Caco-2 (cell line): ENCODE results near the gene CKAP2L. TPM values are rescaled to one million over a fixed set of nuclear protein-coding genes. Genes with fewer than 3 reads are reported as not detected.

Experiments used
- BruUV-seq: library from RNA; stranded (reverse); fragments of 400-500 nt; replicated peaks from 2 replicates; lab custom pipeline; 2021; lab: Mats Ljungman, UMichigan
- CTCF ChIA-PET: fragments of 300-600 bp; sonication (Branson Sonifier 250); formaldehyde crosslinking; loops from one replicate; lab custom pipeline; 2022; ENCODE audit warnings: antibody characterized with exemption; lab: Charles Lee
- POLR2A ChIA-PET: fragments of 300-600 bp; sonication (Branson Sonifier 250); formaldehyde crosslinking; loops from one replicate; lab custom pipeline; 2022; ENCODE audit warnings: antibody characterized with exemption; lab: Charles Lee
- DNase-seq, 2 experiments: peaks; one replicate each; pipeline versions ENCODE4 v3.0.0 to v3.0.0-alpha.2; 2020 to 2022
- H3K27me3 ChIP-seq: replicated peaks from 2 replicates; pipeline ENCODE4 v1.6.0; 2011; ENCODE audit warnings: low read length; ENCODE audit not compliant: control insufficient read depth, insufficient read depth
- H3K36me3 ChIP-seq: 2 replicates; pipeline ENCODE4 v1.5.1; 2011; ENCODE audit warnings: low read length; ENCODE audit not compliant: control insufficient read depth, insufficient read depth
- H3K4me1 ChIP-seq: fragments of 250-450 bp; sonication (Bioruptor Pico); 2 replicates; pipeline ENCODE4 v1.5.1; 2020; ENCODE audit warnings: mild to moderate bottlenecking
- H3K4me3 ChIP-seq: 2 replicates; pipeline ENCODE4 v1.5.1; 2011; ENCODE audit warnings: low read depth, mild to moderate bottlenecking, control low read depth, low read length
- H3K9me3 ChIP-seq: fragments of 250-450 bp; sonication (Bioruptor Pico); 2 replicates; pipeline ENCODE4 v1.5.1; 2020; ENCODE audit warnings: mild to moderate bottlenecking, moderate library complexity
- H3K27ac Mint-ChIP-seq: one replicate; pipeline ENCODE4 v1.8.0; 2022; ENCODE audit warnings: mixed read lengths; ENCODE audit not compliant: unreplicated experiment
- H3K27me3 Mint-ChIP-seq: one replicate; pipeline ENCODE4 v1.8.0; 2022; ENCODE audit warnings: mixed read lengths; ENCODE audit not compliant: insufficient read depth, unreplicated experiment
- H3K36me3 Mint-ChIP-seq: one replicate; pipeline ENCODE4 v1.8.0; 2022; ENCODE audit warnings: mild to moderate bottlenecking, mixed read lengths; ENCODE audit not compliant: insufficient read depth, unreplicated experiment
- H3K4me1 Mint-ChIP-seq: one replicate; pipeline ENCODE4 v1.8.0; 2022; ENCODE audit warnings: low read depth, mixed read lengths; ENCODE audit not compliant: unreplicated experiment
- H3K4me3 Mint-ChIP-seq: one replicate; pipeline ENCODE4 v1.8.0; 2022; ENCODE audit warnings: mild to moderate bottlenecking, moderate library complexity, mixed read lengths; ENCODE audit not compliant: unreplicated experiment
- H3K9me3 Mint-ChIP-seq: one replicate; pipeline ENCODE4 v1.8.0; 2022; ENCODE audit warnings: mixed read lengths; ENCODE audit not compliant: unreplicated experiment
- CTCF ChIP-seq, 2 experiments: fragments of 200-600 bp in 1 of 2; IDR thresholded peaks; 1 replicate in 1 of 2; 2 replicates in 1 of 2; pipeline versions ENCODE4 v1.5.1 to v1.8.0; 2011 to 2022; ENCODE audit warnings: antibody characterized with exemption in 1 of 2, control low read depth in 1 of 2, inconsistent platforms in 1 of 2, low read depth in 1 of 2, low read length in 1 of 2, mild to moderate bottlenecking in 1 of 2, moderate library complexity in 1 of 2; ENCODE audit not compliant: insufficient read depth in 1 of 2, severe bottlenecking in 1 of 2, unreplicated experiment in 1 of 2
- intact Hi-C: fragments of 100-400 bp; cut with micrococcal nuclease; formaldehyde crosslinking; loops from one replicate; pipeline ENCODE4 v1.10.0; 2022; ENCODE audit not compliant: unreplicated experiment
- total RNA-seq: library from RNA; stranded (reverse); gene quantifications from 2 replicates; pipeline ENCODE4 v1.2.3, GENCODE V29; 2022

CKAP2L gene
- total RNA-seq, 1 experiment from 2014 or later, result 20.7 TPM

- H3K9me3 Mint-ChIP-seq, result no peaks in the 10 kb centered on the region
- no peaks in the 10 kb centered on the region for H3K27me3 ChIP-seq
- peaks cover 10% of the 10 kb centered on the region for H3K4me1 ChIP-seq
- H3K36me3 ChIP-seq, result no peaks in the 10 kb centered on the region
- POLR2A ChIA-PET, result no interaction called here
- no TSS peak for BruUV-seq
- intact Hi-C loops, result loop anchor here (1.0 to 5.0 kb wide), 4 partner anchors 34 to 92 kb away; partner anchors contain the start of gene SLC20A1
- no peak overlapping the region for H3K4me3 Mint-ChIP-seq
- no peak for TF ChIP-seq CTCF (IDR thresholded peaks at IDR 0.05; ENCODE audit: insufficient read depth in 1 of 2, low read depth in 1 of 2, low read length in 1 of 2, severe bottlenecking in 1 of 2, unreplicated experiment in 1 of 2)
- no peak for DNase-seq
- H3K4me3 ChIP-seq, result no peak overlapping the region
- H3K9me3 ChIP-seq, result no peaks in the 10 kb centered on the region
- CTCF ChIA-PET, result interaction anchor here (1.3 to 1.6 kb wide), 3 partner anchors 34 to 65 kb away, joined by 6 to 17 read pairs (median 9); partner anchors contain the start of gene SLC20A1
- H3K4me1 Mint-ChIP-seq, result peaks cover 16% of the 10 kb centered on the region
- H3K27ac Mint-ChIP-seq, result no peak overlapping the region
- H3K27me3 Mint-ChIP-seq, result no peaks in the 10 kb centered on the region
- no peaks in the 10 kb centered on the region for H3K36me3 Mint-ChIP-seq
Measured at GRCh38 chr2:112691881-112692281, 72.5 kb downstream of the CKAP2L start.

- BruUV-seq, result no TSS peak
- Histone ChIP-seq H3K27me3 (no peaks in the 10 kb centered on the region), H3K9me3 (no peaks in the 10 kb centered on the region), H3K4me3 (no peak overlapping the region), H3K36me3 (no peaks in the 10 kb centered on the region), H3K4me1 (peaks cover 10% of the 10 kb centered on the region)
- no peak overlapping the region for H3K4me3 Mint-ChIP-seq
- ChIA-PET POLR2A (interaction anchor here (0.9 kb wide), 1 partner anchor 45 kb away, joined by 8 read pairs; the partner anchor contains the start of gene SLC20A1), CTCF (interaction anchor here (0.6 to 1.3 kb wide), 4 partner anchors 25 to 64 kb away, joined by 3 to 5 read pairs (median 4); partner anchors contain the start of gene SLC20A1)
- no peaks in the 10 kb centered on the region for H3K27me3 Mint-ChIP-seq
- intact Hi-C loops, result loop anchor here (1.0 to 5.0 kb wide), 3 partner anchors 44 to 91 kb away; partner anchors contain the start of gene SLC20A1
- TF ChIP-seq CTCF (IDR thresholded peaks at IDR 0.05; ENCODE audit: insufficient read depth in 1 of 2, low read depth in 1 of 2, low read length in 1 of 2, severe bottlenecking in 1 of 2, unreplicated experiment in 1 of 2), result peak; percentile 54 to 75
- H3K36me3 Mint-ChIP-seq, result no peaks in the 10 kb centered on the region
- H3K27ac Mint-ChIP-seq, result no peak overlapping the region
- peak; percentile 70 to 73 for DNase-seq
- H3K4me1 Mint-ChIP-seq, result peaks cover 16% of the 10 kb centered on the region
- H3K9me3 Mint-ChIP-seq, result no peaks in the 10 kb centered on the region
Measured at GRCh38 chr2:112690853-112691401, 73.5 kb downstream of the CKAP2L start.

- Histone ChIP-seq H3K27me3 (no peaks in the 10 kb centered on the region), H3K4me1 (peaks cover 10% of the 10 kb centered on the region), H3K9me3 (no peaks in the 10 kb centered on the region), H3K4me3 (no peak overlapping the region), H3K36me3 (no peaks in the 10 kb centered on the region)
- TF ChIP-seq CTCF (IDR thresholded peaks at IDR 0.05; ENCODE audit: insufficient read depth in 1 of 2, low read depth in 1 of 2, low read length in 1 of 2, severe bottlenecking in 1 of 2, unreplicated experiment in 1 of 2), result no peak
- H3K9me3 Mint-ChIP-seq, result no peaks in the 10 kb centered on the region
- H3K4me1 Mint-ChIP-seq, result peaks cover 16% of the 10 kb centered on the region
- DNase-seq, result no peak
- ChIA-PET POLR2A (no interaction called here), CTCF (interaction anchor here (0.6 to 1.1 kb wide), 2 partner anchors 62 to 91 kb away, joined by 3 read pairs; no protein-coding TSS in a partner anchor)
- H3K27ac Mint-ChIP-seq, result no peak overlapping the region
- BruUV-seq, result no TSS peak
- intact Hi-C loops, result no loop called here
- H3K36me3 Mint-ChIP-seq, result no peaks in the 10 kb centered on the region
- no peaks in the 10 kb centered on the region for H3K27me3 Mint-ChIP-seq
- no peak overlapping the region for H3K4me3 Mint-ChIP-seq
Measured at GRCh38 chr2:112688086-112688880, 76.1 kb downstream of the CKAP2L start.
